NCI-H2081 treated with DMSO at 0.1 percent for 48 hours (cell line): ENCODE measurements around the gene EIF2S1.
A peak's percentile ranks its signal among the peaks of the same experiment; 100 is the strongest.
"Not testable (repeated sequence)": the region's sequence is repeated elsewhere in the genome, so short reads cannot be mapped to it uniquely, and the experiment has no call there.

Source experiments
- DNase-seq: peaks from one replicate; lab custom pipeline; 2025; lab: John Stamatoyannopoulos, UW

The EIF2S1 gene

DNA sequence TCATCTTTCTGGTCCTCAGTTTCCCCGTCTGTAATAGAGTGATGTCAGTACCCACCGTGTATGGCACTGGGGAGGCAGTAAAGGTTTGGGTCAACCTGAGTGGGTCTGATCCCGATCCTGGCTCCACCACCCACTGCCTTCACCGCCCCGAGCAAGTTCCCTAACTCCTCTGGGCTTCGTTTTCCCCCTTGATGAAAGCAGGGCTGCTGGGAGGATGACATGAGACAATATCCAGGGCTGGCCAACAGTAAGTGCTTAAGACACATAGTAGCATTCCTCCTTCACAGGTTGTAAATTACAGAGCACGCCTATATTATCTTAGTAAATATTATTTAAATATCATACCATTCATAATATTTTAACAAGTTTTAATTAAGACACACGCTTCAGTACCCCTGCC lies 51.2 kb downstream of the EIF2S1 start:
- no peak for DNase-seq

- peak; percentile 7 for DNase-seq
Measured at GRCh38 chr14:67411820-67412421, 51.8 kb downstream of the EIF2S1 start, which contains the start of gene PLEK2. Gene PLEK2, minus strand, starts transcription at chr14:67412165. Its CDS starts 106 bp downstream, at chr14:67412059.

DNA sequence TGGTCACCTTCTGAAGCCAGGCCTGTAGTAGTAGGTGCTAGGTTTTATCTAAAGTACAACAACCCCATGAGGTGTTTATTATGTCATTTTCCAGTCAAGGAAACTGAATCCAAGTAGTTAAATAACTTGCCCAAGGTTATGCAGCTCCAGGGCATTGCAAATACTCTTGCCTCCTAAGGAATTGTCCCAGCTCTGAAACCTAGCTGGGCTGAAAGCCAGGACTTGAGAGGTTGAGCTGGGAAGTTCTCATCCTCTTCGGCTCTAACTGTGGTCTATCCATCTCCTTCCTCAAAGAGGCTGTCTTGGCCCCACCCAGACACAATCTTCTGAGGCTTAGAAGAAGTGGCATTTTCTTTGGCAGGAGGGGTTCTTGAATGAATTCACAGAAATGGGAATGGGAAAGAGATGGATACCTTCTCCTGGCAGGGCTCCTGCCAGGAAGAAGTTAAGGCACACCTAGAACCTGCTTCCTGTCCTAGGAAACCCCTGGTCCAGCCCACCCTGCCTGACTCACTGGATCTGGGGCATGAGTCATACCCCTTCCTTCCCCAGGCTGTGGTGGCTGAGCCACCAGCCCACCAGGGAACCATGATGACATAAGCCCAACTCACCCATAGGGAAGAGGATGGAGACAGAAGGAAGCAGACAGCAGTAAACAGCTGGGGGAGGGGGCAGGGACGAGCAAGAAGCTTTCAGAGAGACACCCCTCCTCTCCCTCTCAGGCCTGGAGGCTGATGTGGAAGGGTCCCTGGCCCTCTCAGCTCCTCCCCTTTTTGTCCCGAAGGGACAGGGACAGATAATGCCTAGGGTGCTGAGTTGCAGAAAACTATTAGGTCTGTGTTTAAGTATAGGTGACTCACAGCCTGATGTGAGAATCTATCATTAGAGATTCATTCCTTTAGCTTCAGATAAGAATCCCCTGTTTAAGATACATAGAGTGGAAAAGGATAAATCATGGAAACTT lies 54.0 kb downstream of the EIF2S1 start:
- DNase-seq = no peak

GRCh38 chr14:67415610-67416009 lies 55.5 kb downstream of the EIF2S1 start:
- DNase-seq = not testable (repeated sequence)

- no peak for DNase-seq
Measured at GRCh38 chr14:67416085-67416484, 56.0 kb downstream of the EIF2S1 start.

GRCh38 chr14:67416810-67417209 lies 56.7 kb downstream of the EIF2S1 start:
- no peak for DNase-seq

DNA sequence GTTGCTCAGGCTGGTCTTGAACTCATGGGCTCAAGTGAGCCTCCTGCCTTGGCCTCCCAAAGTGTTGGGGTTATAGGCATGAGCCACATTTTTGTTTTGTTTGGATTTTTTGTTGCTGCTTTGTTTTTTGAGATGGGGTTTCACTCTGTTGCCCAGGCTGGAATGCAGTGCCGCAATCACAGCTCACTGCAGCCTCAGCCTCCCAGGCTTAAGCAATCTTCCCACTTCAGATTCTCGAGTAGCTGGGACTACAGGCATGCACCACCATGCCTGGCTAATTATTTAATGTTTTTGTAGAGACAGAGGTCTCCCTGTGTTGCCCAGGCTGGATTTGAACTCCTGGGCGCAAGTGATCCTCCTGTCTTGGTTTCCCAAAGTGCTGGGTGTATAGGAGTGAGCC lies 57.5 kb downstream of the EIF2S1 start:
- DNase-seq = no peak

DNA sequence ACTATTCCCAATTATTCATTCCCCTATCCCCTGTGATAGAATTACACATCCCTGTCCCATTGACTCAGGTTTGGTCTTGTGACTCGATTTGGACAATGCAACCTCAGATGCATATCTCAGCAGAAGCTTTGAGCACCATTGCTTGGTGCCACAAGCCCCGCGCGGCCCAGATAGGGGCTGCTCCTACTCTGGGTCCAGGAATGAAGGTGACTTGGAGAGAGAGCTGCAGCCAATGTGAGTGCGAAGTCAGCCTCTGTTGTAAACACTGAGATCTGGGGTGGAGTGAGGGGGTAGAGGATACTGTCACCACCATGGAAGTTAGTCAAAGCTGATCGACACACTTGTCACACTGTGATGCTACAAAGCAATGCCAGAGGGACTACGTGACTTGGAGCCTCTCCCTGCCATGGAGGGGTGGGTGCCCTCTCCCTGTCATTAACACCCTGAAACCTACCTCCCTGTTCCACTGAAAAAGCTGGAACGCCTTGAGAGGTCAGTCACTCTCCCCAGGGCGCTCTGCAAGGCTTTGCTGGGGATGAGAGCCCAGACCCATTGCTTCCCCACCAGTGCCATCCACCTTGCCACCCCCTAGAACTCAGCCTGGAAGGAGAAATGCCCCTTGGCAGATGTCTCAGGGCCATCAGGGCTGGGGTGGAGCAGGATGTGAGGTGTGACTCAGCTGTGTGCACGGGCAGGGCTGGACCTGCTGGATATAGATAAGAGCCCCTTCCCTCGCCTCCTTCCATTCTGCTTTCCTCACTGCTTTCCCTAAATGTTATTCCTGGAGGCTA lies 58.5 kb downstream of the EIF2S1 start:
- no peak for DNase-seq

DNA sequence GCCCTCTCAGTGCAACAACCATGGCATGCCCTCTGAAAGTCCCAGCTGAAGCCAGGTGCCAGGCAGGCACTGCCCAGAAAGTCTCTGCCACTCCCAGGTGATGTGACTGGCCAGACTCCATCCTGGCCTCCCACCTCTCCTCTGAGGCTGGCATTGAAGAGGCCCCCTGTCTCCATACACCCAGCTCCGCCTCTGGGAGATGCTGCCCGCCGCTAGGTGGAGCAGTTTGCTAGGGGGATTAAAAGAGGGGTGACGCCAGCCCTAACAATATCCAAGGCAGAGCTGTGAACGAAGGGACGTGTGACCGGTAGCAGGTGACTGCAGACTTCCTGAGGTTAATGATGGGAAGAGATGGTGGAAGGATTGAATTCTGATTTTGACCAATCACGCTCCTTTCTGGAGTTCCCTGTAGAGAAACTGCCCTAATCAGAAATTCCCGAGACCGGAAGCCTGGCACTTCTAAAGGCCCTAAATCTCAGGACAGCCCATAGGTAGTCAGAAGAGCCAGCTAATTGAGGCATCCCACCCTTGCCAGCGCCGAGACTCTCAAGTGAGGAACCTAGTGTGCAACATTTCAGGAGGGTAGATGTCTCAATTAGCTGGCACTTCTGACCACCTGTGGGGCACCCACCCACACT lies 60.1 kb downstream of the EIF2S1 start:
- DNase-seq = no peak

DNA sequence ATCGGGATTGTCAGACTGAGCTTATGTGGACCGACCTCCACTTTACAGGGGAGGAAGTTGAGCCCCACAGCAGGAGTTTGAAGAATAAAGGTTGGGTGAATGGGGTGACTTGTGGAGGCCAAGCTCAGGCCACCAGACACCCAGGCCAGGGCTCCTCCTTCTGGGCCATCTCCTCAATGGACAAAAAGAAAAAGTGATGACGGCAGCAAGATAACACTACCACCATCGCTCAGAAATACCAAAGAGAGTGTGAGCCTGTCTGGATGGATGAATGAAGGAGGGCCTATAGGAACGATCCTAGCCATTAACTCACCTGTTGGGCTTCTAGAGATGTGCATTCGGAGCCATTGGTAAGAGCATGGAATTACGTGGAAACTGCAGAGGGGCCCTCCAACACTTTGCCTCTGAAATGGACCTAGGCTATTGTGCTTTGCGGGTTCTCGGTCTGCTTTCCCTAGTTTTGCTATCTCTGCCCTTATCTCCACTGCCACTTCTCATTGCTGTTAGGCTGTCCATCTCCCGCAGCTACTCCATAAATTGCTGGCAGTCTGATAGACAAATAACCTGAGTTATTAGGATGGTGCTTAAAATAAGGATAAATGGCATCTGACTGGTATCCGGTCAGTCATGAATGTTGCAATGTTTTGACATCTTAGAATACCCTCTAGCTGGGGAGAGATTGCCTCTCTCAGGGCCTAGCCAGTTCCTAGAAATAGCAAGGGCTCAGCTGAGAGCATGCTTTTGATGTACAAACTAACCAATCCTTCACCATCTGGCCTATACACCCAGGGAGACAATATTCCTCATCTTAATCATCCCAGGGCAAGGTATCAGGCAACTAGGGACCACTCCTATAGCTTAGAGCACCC lies 61.5 kb downstream of the EIF2S1 start:
- no peak for DNase-seq

- DNase-seq = no peak
Measured at GRCh38 chr14:67423424-67423823, 63.3 kb downstream of the EIF2S1 start.

- DNase-seq = no peak
Measured at GRCh38 chr14:67424539-67424938, 64.4 kb downstream of the EIF2S1 start.

DNA sequence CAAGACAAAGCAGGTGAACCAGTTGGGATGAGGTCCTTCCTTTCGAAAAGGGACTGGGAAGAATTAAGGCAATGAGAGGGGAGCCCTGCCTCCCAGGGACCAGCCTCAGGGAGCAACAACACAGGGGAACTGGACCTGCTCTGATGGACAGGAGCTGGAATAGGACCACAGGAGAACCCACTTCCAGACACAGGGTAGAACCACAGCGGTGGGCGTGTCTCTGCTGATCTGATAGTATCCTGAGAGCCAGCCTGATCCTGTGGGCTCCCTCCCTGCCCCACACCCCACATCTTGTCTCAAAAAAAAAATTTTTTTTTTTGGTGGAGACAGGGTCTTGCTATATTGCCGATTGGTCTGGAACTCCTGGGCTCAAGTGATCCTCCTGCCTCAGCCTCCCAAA lies 65.5 kb downstream of the EIF2S1 start:
- DNase-seq = no peak

DNA sequence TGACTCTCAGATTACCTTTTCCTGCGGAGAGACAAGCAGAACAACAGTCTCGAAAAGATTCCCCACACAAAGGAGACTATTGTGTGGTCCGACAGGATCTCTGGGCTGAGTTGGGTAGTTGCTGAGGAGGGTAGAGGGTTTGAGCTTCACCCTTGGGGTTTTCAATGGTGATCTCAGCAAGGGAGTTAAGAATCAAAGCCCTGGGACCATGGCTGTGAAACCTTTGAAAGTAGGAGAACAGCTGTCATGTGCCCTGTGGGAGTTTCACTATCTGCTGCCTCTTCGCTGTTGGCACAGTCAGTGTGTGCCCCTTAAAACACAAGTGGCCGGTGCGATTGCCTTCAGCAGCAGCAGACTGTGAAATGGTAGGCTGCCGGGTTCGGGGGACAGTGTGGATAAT lies 66.0 kb downstream of the EIF2S1 start:
- no peak for DNase-seq

- DNase-seq = peak; percentile 3
Measured at GRCh38 chr14:67426983-67427606, 67.0 kb downstream of the EIF2S1 start.

DNA sequence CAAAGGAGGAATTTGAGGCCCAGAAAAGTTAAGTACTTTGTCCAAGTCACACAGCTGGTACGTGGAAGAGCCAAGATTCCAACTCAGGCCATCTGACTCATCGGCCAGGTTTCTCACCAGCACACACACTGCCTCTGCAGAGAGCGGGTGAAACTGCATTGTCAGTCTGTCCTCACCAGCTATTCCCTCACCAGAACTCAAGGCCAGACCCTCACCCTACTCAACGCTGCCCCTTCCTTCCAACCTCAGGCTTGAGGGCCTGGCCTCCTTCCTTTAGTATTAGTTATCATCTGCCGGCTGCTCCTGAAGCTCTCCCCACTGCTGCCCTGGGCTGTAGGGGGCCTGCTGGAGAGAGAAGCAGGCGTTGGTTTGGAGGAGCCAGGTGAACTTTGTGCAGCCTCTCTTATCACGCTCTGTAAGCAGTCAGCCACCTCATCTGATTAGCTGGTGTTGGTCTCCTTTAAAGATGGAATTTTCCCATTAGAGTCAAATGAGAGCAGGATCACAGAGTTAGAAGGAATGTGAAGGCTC lies 68.4 kb downstream of the EIF2S1 start:
- no peak for DNase-seq

- no peak for DNase-seq
Measured at GRCh38 chr14:67429510-67430205, 69.5 kb downstream of the EIF2S1 start.

- DNase-seq = no peak
Measured at GRCh38 chr14:67432050-67432564, 72.0 kb downstream of the EIF2S1 start.

- no peak for DNase-seq
Measured at GRCh38 chr14:67435603-67436002, 75.5 kb downstream of the EIF2S1 start.
